ENCODE measurements around the gene CSMD2. TPM values are rescaled to one million over a fixed set of nuclear protein-coding genes. Genes with fewer than 3 reads are reported as not detected.

Gene CSMD2
- polyA plus RNA-seq, 1 experiment = 2.3 TPM

DNA sequence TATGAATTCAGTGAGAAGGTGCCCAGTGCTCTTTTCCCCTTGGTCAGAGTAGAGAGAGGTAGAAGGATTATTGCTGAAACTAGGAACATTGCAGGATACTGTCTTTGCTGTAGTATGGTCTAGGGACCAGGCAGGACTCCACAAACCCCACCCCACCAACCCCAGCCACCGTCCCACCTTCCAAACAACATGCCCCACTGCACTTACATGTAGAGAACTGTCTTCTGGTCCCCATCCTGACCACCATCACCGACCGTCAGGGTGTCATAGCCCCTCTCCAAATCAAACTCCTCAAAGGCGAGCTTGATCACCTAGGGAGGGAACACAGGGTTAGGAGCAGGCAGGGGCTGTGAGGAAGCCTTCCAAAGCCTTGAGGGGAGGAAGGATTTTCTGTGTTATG, 372.8 kb downstream of the CSMD2 start:
- DNase-seq (ENCODE audit: low read depth, low spot score) = no peak
- no peak overlapping the region for H3K4me3 ChIP-seq (ENCODE audit: low read depth, low read length)

DNA sequence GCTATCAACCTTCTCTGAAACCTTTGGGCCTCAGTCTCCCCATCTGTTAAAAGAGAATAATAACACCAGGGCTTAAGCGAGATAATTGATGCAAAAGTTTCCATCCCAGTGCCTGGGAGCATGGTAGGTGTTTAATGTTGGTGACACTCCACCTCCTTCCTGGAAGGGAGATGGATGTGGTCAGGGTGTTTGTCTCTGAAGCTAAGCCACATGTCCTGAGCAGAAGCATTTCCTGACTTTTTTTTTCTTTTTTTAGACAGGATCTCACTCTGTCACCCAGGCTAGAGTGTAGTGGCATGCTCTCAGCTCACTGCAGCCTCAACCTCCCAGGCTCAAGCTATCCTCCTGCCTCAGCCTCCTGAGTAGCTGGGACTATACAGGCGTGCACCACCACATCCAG, 373.8 kb downstream of the CSMD2 start:
- Histone ChIP-seq H3K27me3 (ENCODE audit: control insufficient read depth, insufficient read depth, low read length) (no peaks in the 10 kb centered on the region), H3K9me3 (ENCODE audit: control insufficient read depth, insufficient read depth, low read length) (no peaks in the 10 kb centered on the region), H3K27ac (ENCODE audit: low read depth, low read length) (no peak overlapping the region), H3K4me3 (ENCODE audit: low read depth, low read length) (no peak overlapping the region)
- CTCF ChIA-PET = no interaction called here
- DNase-seq (ENCODE audit: low read depth, low spot score) = no peak
- POLR2A ChIA-PET = interaction anchor here (0.6 kb wide), 1 partner anchor 1240 kb away, joined by 10 read pairs; the partner anchor contains the start of gene ZMYM6
- TF ChIP-seq, protein P1, sequence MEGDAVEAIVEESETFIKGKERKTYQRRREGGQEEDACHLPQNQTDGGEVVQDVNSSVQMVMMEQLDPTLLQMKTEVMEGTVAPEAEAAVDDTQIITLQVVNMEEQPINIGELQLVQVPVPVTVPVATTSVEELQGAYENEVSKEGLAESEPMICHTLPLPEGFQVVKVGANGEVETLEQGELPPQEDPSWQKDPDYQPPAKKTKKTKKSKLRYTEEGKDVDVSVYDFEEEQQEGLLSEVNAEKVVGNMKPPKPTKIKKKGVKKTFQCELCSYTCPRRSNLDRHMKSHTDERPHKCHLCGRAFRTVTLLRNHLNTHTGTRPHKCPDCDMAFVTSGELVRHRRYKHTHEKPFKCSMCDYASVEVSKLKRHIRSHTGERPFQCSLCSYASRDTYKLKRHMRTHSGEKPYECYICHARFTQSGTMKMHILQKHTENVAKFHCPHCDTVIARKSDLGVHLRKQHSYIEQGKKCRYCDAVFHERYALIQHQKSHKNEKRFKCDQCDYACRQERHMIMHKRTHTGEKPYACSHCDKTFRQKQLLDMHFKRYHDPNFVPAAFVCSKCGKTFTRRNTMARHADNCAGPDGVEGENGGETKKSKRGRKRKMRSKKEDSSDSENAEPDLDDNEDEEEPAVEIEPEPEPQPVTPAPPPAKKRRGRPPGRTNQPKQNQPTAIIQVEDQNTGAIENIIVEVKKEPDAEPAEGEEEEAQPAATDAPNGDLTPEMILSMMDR (IDR thresholded peaks at IDR 0.05; ENCODE audit: low read depth, low read length) = no peak

More for the DNA sequence above, 372.8 kb downstream of the CSMD2 start:
- TF ChIP-seq, protein P1 (IDR thresholded peaks at IDR 0.05; ENCODE audit: low read depth, low read length) = no peak
- Histone ChIP-seq H3K27me3 (ENCODE audit: control insufficient read depth, insufficient read depth, low read length) (no peaks in the 10 kb centered on the region), H3K9me3 (ENCODE audit: control insufficient read depth, insufficient read depth, low read length) (peaks cover under 1% of the 10 kb centered on the region; the same call in 1 of the 2 replicates), H3K27ac (ENCODE audit: low read depth, low read length) (no peak overlapping the region)
- POLR2A ChIA-PET = no interaction called here
- CTCF ChIA-PET = no interaction called here

DNA sequence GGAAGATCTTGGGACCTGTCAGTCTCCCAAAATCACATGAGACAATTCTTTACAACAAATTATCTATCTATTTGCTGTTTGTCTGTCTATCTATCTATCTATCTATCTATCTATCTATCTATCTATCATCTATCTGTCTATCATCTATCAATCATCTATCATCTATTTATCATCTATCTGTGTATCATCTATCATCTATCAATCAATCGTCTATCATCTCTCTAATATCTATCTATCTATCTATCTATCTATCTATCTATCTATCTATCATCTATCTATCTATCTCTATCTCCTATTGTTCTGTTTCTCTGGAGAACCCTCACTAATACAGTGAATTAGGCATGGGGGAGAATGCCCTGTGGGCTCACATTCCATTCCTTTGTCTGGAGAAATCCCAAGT, 374.5 kb downstream of the CSMD2 start:
- TF ChIP-seq, protein P1 (IDR thresholded peaks at IDR 0.05; ENCODE audit: low read depth, low read length) = no peak
- no peaks in the 10 kb centered on the region for H3K27me3 ChIP-seq (ENCODE audit: control insufficient read depth, insufficient read depth, low read length)
- ChIA-PET POLR2A (no interaction called here), CTCF (interaction anchor here (1.1 kb wide), 1 partner anchor 807 kb away, joined by 3 read pairs; no protein-coding TSS in a partner anchor)
- H3K9me3 ChIP-seq (ENCODE audit: control insufficient read depth, insufficient read depth, low read length) = no peaks in the 10 kb centered on the region
- no peak overlapping the region for H3K4me3 ChIP-seq (ENCODE audit: low read depth, low read length)
- no peak for DNase-seq (ENCODE audit: low read depth, low spot score)
- H3K27ac ChIP-seq (ENCODE audit: low read depth, low read length) = no peak overlapping the region

DNA sequence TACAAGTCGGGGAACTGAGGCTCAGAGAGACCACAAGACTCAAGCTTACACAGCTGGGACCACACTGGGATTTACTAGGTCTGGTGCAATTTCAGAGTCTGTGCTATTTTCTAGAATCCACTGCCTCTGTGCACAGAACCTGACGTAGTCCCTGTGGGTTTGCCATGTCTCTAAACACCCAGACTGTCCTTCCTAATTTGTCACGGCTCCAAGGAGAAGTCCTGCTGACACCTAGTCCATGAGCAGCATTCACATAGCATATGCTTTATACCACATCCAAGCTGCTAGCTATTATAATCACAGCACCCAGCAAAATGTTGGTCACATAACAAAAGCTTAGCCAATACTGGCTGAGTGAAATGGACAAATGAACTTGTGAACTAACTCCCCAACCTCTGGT, 380.2 kb downstream of the CSMD2 start:
- Histone ChIP-seq H3K4me3 (ENCODE audit: low read depth, low read length) (no peak overlapping the region), H3K27ac (ENCODE audit: low read depth, low read length) (no peak overlapping the region), H3K27me3 (ENCODE audit: control insufficient read depth, insufficient read depth, low read length) (no peaks in the 10 kb centered on the region), H3K9me3 (ENCODE audit: control insufficient read depth, insufficient read depth, low read length) (no peaks in the 10 kb centered on the region)
- DNase-seq (ENCODE audit: low read depth, low spot score) = no peak
- TF ChIP-seq, protein P1 (IDR thresholded peaks at IDR 0.05; ENCODE audit: low read depth, low read length) = no peak
- ChIA-PET CTCF (no interaction called here), POLR2A (no interaction called here)

DNA sequence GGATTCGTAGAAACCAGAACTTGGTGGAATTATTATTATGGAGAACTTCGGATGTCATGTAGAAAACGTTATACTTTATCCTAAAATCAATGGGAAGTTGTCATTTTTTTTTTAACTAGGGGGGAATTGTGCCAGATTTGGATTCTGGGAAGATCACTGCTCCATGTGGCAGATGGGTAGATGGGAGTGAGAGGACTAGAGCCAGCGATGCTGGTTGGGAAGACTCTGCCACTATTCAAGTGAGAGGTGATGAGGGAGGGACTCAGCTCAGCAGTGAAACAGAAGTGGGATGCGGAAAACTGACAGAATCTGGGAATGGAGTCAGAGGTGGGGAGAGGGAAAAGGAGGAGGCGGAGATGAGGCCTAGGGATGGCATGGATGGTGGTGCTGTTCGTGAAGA, 382.3 kb downstream of the CSMD2 start:
- no peaks in the 10 kb centered on the region for H3K27me3 ChIP-seq (ENCODE audit: control insufficient read depth, insufficient read depth, low read length)
- H3K4me3 ChIP-seq (ENCODE audit: low read depth, low read length) = no peak overlapping the region
- TF ChIP-seq, protein P1 (IDR thresholded peaks at IDR 0.05; ENCODE audit: low read depth, low read length) = no peak
- ChIA-PET POLR2A (no interaction called here), CTCF (no interaction called here)
- no peaks in the 10 kb centered on the region for H3K9me3 ChIP-seq (ENCODE audit: control insufficient read depth, insufficient read depth, low read length)
- no peak overlapping the region for H3K27ac ChIP-seq (ENCODE audit: low read depth, low read length)
- no peak for DNase-seq (ENCODE audit: low read depth, low spot score)
